Thyroid gland (tissue), 4 donors: ENCODE measurements around the gene HAVCR1. TPM values are rescaled to one million over a fixed set of nuclear protein-coding genes. Genes with fewer than 3 reads are reported as not detected.

Source experiments
- DNase-seq, 2 donors: peaks; one replicate each; pipeline ENCODE4 v3.0.0-alpha.2; 2019
- H3K27ac ChIP-seq, 3 donors: fragments of 200-600 bp; sonication (generic); 1 replicate in 2 of 3; 2 replicates in 1 of 3; pipeline ENCODE4 v1.5.1; 2016 to 2019; ENCODE audit warnings: mild to moderate bottlenecking in 1 of 3, moderate library complexity in 1 of 3
- H3K27me3 ChIP-seq: fragments of 200-600 bp; sonication (generic); one replicate; pipeline ENCODE4 v1.5.1; 2019
- H3K36me3 ChIP-seq, 2 donors: fragments of 200-600 bp; sonication (generic); one replicate each; pipeline ENCODE4 v1.5.1; 2016 to 2019
- H3K4me1 ChIP-seq, 2 donors: fragments of 200-600 bp; sonication (generic); one replicate each; pipeline ENCODE4 v1.5.1; 2017 to 2019
- H3K4me3 ChIP-seq, 3 donors: fragments of 200-600 bp; sonication (generic); replicated peaks in 1 of 3; 1 replicate in 2 of 3; 2 replicates in 1 of 3; pipeline ENCODE4 v1.5.1; 2016; ENCODE audit warnings: mild to moderate bottlenecking in 1 of 3
- H3K9me3 ChIP-seq: fragments of 200-600 bp; sonication (generic); one replicate; pipeline ENCODE4 v1.5.1; 2017
- CTCF ChIP-seq, 6 experiments: fragments of 200-600 bp in 3 of 6; fragments of 450-650 bp in 3 of 6; sonication (generic) in 3 of 6; IDR thresholded peaks; one replicate each; pipeline ENCODE4 v1.5.1; 2016 to 2019; ENCODE audit warnings: antibody characterized with exemption in 6 of 6, mild to moderate bottlenecking in 2 of 6, inconsistent platforms in 1 of 6, moderate library complexity in 1 of 6
- POLR2A ChIP-seq, 2 donors: fragments of 450-650 bp; IDR thresholded peaks; one replicate each; pipeline ENCODE4 v1.6.1; 2017; ENCODE audit warnings: antibody characterized with exemption in 2 of 2, mild to moderate bottlenecking in 2 of 2, moderate library complexity in 1 of 2
- WGBS, 2 donors: methylation state at CpG; one replicate each; pipeline ENCODE4 v1.1.5; 2017; 5-methylcytosine and 5-hydroxymethylcytosine counted together
- intact Hi-C: fragments of 100-400 bp; cut with DNase I; formaldehyde crosslinking; loops from one replicate; pipeline ENCODE4 v1.15.1; 2023
- total RNA-seq, 4 donors: library from RNA; depleted of rRNA; stranded (reverse); fragments of >200 nt; gene quantifications; one replicate each; pipeline ENCODE4 v1.2.3, GENCODE V29; 2016

Gene HAVCR1
- total RNA-seq = under 1 TPM in 1 of 4 donors, not detected in 3; 0.40 TPM

DNA sequence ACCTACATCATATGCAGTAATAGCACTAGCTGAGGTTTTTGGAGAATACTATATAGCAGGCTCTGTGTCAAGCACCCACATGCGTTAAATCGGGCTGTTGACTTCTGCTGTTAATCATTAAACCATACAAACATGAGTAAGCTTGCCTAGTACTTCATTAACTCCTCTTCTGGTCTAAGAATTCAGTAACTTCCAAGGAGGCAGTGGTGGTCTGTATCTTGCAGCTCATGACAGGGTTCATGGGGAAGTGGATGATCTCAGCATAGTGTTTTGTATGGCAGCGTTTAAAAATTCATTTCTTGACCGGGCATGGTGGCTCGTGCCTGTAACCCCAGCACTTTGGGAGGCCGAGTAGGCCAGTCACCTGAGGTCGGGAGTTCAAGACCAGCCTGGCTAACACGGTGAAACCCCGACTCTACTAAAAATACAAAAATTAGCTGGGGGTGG, at the start of gene HAVCR1:
HAVCR1 (minus strand) TSS at position 24 of the 447 bp plus-strand sequence. CDS start 1,173 bp downstream, outside the sequence.
- intact Hi-C loops = no loop called here
- WGBS, 2 donors = 89 to 91% methylated on average over 9 of the region's 9 CpGs
- H3K36me3 ChIP-seq = no peaks in the 10 kb centered on the region
- no peaks in the 10 kb centered on the region for H3K4me1 ChIP-seq
- TF ChIP-seq POLR2A (IDR thresholded peaks at IDR 0.05) = no peak
- TF ChIP-seq CTCF (IDR thresholded peaks at IDR 0.05) = no peak
- DNase-seq = no peak
- no peak within 1 kb of the TSS for H3K4me3 ChIP-seq
- H3K27me3 ChIP-seq = no peaks in the 10 kb centered on the region
- no peaks in the 10 kb centered on the region for H3K9me3 ChIP-seq
- H3K27ac ChIP-seq = no peak within 1 kb of the TSS

DNA sequence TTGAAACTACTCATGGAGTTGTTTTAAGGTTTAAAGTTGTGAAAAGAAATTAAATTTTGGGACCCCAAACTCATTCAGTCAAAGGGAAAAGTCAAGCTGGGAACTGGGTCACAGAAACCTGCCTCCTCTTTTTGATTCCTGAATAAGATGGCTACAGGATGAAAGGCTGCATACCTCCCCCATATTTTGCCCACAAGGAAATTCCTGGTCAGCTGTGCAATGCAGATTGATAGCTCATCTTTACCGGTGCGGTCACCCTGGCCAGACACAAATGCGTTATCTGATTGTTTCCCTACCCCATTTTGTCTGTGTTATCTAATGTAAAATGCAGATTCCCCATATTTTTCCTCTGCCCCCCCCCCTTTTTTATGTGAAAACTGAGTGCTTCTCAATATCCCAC, 48.6 kb upstream of the HAVCR1 start:
- TF ChIP-seq POLR2A (IDR thresholded peaks at IDR 0.05) = no peak
- TF ChIP-seq CTCF (IDR thresholded peaks at IDR 0.05) = no peak
- no peaks in the 10 kb centered on the region for H3K36me3 ChIP-seq
- no peaks in the 10 kb centered on the region for H3K4me1 ChIP-seq
- no peak overlapping the region for H3K27ac ChIP-seq
- WGBS, 2 donors = 78 to 79% methylated on average over 3 of the region's 3 CpGs
- DNase-seq = no peak
- H3K27me3 ChIP-seq = no peaks in the 10 kb centered on the region
- intact Hi-C loops = no loop called here
- H3K4me3 ChIP-seq = no peak overlapping the region
- no peaks in the 10 kb centered on the region for H3K9me3 ChIP-seq

GRCh38 chr5:157106630-157107461, 47.9 kb upstream of the HAVCR1 start:
- Histone ChIP-seq H3K27ac (no peak overlapping the region), H3K4me1 (no peaks in the 10 kb centered on the region), H3K4me3 (no peak overlapping the region), H3K27me3 (no peaks in the 10 kb centered on the region), H3K36me3 (no peaks in the 10 kb centered on the region), H3K9me3 (no peaks in the 10 kb centered on the region)
- TF ChIP-seq POLR2A (IDR thresholded peaks at IDR 0.05) = no peak
- no peak for TF ChIP-seq CTCF (IDR thresholded peaks at IDR 0.05)
- peak in 1 of 2 donors; percentile 6 for DNase-seq
- WGBS, 2 donors = 84% methylated on average over 14 of the region's 14 CpGs
- intact Hi-C loops = no loop called here

GRCh38 chr5:157100140-157100679, 41.3 kb upstream of the HAVCR1 start:
- Histone ChIP-seq H3K9me3 (no peaks in the 10 kb centered on the region), H3K27me3 (no peaks in the 10 kb centered on the region), H3K4me3 (no peak overlapping the region), H3K27ac (no peak overlapping the region), H3K4me1 (no peaks in the 10 kb centered on the region), H3K36me3 (no peaks in the 10 kb centered on the region)
- TF ChIP-seq CTCF (IDR thresholded peaks at IDR 0.05) (no peak), POLR2A (IDR thresholded peaks at IDR 0.05) (no peak)
- DNase-seq = no peak
- 75 to 84% methylated on average over 2 of the region's 2 CpGs for WGBS, 2 donors
- intact Hi-C loops = no loop called here

DNA sequence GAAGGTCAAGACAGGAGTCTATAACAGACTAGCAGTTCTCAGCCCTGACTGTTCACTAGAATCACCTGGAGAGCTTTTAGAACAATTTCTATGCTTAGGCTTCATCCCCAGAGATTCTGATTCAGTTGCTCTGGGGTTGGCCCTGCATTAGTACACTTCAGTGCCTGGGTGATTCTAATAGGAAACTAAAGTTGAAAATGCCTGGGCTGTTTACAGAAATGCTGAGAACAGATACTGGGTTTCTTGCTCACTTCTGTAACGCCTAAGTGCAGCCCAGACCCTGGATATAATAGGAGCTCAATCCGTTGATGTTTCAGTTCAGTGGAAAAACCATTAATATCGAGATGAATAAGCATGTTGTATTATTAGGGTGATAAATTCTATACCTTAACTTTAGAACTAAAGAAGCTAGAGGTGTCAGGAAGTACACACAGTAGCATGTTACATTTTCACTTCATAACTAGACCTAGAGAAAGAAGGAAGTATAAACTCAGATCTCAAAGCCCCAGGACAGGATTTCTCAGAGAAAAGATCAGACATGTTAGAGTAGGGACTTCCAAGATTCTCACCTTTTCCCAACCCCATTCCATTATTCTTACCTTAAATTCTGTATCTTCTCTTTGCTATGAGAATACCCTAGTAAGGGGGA, 29.6 kb upstream of the HAVCR1 start:
- Histone ChIP-seq H3K4me1 (no peaks in the 10 kb centered on the region), H3K9me3 (no peaks in the 10 kb centered on the region), H3K36me3 (no peaks in the 10 kb centered on the region), H3K27me3 (no peaks in the 10 kb centered on the region), H3K4me3 (no peak overlapping the region), H3K27ac (no peak overlapping the region)
- intact Hi-C loops = no loop called here
- TF ChIP-seq POLR2A (IDR thresholded peaks at IDR 0.05) = no peak
- no peak for TF ChIP-seq CTCF (IDR thresholded peaks at IDR 0.05)
- WGBS, 2 donors = 85 to 86% methylated on average over 3 of the region's 3 CpGs
- no peak for DNase-seq
